HG02798 (cell line): ENCODE measurements around the gene EDN2.

Source experiments
- ATAC-seq: cut with Tn5 transposase; IDR thresholded peaks from one replicate; pipeline ENCODE4 v1.9.1; 2021; ENCODE audit warnings: mild to moderate bottlenecking; ENCODE audit not compliant: unreplicated experiment, poor library complexity

The EDN2 gene

GRCh38 chr1:41468122-41468762, 16.2 kb downstream of the EDN2 start:
- ATAC-seq: no peak

DNA sequence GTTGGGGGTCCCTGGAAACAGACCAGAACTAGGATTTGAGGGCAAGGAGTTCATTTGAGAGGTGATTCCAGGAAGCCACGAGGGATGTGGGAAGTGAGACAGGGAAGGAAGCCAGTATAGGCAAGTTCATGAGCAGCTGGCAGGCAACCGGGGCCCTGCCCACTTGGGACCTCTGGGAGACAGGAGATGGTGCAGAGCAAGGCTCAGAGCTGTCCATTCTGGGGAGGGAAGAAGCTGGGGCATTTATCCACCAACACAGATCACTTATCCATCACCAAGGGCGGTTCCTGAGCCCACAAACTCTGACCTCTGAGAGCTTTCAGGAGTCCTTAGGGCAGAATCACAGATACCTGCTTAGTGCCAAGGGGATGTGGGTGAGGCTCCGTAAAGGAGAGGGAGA, 16.8 kb downstream of the EDN2 start:
- ATAC-seq: no peak

- no peak for ATAC-seq
Observed at GRCh38 chr1:41466146-41466545, 18.3 kb downstream of the EDN2 start.

- ATAC-seq: no peak
Observed at GRCh38 chr1:41465741-41466140, 18.7 kb downstream of the EDN2 start.

- no peak for ATAC-seq
Observed at GRCh38 chr1:41464885-41465284, 19.6 kb downstream of the EDN2 start.

DNA sequence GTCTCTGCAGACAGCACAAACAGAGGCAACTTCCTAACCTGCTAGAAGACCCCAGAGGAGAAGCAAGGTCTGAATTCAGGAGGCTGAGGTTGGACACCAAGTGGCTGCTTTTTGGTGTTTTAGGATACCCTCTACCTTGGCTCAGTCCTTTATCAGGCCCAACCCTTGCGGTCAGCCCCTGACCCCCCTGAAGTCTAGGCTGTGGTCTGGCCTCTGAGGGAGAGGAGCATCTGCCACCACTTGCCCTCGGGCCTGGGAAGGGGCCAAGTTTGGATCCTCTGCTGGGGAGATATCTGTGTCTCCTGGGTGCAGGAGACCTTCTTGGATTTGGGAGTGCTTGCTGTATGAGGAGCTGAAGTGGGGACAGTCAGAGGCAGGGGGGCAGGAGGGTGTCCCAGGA, 21.0 kb downstream of the EDN2 start:
- ATAC-seq: no peak

DNA sequence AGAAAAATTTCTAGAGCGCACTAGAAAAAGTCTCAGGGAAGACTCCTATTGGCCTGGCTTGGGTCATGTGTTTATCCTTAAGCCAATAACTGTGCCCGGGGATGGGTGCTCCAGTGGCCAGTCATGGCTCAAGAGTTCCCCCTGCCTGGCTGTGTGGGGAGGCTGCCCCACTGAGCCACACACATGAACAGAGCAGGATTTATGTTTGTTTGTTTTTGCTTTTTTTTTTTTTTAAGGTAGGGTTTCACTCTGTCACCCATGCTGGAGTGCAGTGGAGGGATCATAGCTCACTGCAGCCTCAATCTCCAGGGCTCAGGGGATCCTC, 21.8 kb downstream of the EDN2 start:
- ATAC-seq: no peak

DNA sequence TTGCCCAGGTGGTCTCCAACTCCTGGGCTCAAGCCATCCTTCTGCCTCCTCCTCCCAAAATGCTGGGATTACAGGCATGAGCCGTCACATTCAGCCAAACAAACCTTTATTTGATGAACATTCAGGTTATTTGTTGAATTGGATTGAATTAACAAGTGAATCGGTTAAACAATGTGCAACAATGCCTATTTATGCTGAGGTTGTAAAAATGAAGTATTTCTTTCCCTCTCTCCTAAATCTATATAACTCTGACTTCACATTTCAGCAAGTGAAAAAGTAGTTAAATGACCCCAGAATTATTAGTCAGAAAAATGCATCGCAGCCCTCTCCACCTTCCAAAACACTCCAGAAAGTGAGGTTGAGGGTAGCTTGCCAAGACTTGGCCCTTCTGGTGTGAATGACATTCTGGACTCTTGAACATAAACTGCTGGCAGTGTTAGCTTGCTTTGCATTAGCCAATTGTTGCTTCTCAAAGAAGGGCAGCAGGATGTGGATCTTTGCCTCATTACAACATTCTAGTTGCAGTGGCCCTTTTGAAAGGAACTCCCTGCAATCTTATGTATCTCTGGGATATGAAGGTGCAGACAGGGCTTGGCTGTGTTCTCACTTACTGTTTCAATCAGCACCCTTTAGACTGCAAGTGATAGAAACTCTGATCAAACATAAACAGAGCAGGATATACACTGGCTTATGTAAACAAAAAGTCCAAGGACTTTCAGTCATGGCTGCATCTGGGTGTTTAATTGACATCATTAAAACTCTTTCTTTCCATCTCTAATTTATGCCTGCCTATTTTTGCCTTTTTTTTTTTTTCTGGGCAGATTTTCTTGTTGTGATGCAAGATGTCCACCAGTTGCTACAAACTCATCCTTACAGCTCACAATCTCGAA, 22.4 kb downstream of the EDN2 start:
- ATAC-seq: no peak

- no peak for ATAC-seq
Observed at GRCh38 chr1:41456847-41457540, 27.5 kb downstream of the EDN2 start.

DNA sequence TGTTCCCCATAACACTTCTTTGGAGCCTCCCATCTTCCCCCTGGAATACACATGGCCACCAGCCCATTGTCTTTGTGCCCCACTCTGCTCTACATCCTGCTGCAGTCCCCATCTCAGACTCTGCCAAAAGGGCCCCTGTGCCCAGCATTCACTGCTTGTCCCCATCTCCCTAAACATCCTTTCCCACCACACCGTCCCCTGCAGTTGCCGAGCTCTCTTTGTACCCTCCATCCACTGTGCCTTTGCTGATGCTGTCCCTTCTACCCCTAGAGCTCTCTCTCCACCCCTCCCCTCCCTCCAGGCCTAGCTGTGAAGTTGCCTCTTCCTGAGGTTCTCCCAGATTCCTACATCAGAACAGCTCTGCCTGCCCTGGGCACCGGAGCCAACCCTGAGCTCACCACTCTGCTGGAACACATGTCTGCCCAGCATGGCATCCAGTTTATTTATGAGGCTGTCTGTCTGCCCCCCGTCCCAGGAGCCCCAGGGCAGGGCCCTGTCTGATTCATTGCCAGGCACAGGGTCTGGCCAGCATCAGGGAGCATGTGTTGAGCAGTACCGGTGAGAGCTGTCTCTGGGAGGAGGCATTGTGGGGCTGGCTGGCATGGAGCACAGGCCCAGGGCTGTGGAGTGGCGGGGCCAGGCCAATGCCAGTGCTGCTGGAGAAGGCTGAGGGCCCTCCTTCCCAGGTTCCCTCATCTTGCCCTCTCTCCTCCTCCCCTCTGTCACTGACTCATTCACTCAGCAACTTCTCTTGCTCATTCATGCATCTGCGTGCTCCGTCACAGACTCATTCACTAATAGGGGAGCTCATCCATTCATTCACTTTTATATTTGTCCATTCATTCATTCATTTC, 28.8 kb downstream of the EDN2 start:
- no peak for ATAC-seq

- no peak for ATAC-seq
Observed at GRCh38 chr1:41454406-41454805, 30.1 kb downstream of the EDN2 start.

DNA sequence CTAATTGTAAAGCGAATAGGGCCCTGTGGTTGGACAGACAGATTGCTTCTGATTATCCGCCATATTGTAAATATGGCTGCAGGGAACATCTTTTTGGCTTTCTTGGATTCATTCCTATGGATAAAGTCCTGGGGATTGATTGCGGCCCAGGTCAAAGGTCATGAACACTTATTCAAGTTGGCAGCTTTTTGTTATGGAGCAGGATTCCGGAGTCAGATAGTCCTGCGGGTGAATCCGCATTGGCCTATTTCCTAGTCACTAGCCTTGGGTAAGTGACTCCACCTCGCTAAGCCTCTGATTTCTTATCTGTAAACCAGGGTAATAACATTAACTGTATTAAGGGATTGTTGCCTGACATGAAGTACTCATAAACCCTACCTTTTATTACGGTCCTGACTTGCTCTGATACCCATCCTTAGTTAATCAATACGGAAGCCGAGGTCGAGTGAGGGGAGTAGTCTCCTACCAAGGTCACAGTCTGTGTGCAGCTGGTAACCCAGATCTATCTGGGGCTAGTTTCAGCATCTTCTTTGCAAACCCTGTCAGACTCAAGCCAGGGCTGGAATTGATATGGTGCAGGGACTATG, 31.7 kb downstream of the EDN2 start:
- ATAC-seq: no peak

DNA sequence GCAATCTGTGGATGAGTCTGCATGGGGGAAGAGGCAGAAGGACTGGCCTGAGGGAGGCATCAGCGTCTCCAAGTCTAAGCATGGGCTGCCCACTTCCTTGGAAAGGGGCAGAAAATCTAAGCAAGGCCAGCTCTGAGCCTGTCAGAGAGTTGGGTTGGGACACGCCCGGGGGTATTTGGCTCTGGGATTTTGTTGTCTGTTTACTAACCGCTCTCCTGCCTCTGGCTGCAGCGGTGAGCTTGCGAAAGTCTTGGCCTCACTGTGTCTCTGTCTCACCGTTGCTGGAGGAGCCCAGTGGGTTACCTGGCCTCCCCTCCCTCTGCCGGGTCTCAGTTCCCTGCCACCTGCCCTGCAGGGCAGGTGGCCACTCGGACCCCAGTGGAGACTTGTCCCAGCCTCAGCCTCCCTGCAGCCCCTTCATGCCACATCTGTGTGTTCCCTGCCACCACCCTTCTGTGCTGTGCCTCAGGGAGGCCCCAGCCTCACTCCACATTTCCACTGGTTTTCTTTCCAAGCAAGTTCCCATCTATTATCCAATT, 33.7 kb downstream of the EDN2 start:
- no peak for ATAC-seq

GRCh38 chr1:41449326-41449921, 35.1 kb downstream of the EDN2 start:
- ATAC-seq: no peak

GRCh38 chr1:41448821-41449220, 35.7 kb downstream of the EDN2 start:
- ATAC-seq: no peak

DNA sequence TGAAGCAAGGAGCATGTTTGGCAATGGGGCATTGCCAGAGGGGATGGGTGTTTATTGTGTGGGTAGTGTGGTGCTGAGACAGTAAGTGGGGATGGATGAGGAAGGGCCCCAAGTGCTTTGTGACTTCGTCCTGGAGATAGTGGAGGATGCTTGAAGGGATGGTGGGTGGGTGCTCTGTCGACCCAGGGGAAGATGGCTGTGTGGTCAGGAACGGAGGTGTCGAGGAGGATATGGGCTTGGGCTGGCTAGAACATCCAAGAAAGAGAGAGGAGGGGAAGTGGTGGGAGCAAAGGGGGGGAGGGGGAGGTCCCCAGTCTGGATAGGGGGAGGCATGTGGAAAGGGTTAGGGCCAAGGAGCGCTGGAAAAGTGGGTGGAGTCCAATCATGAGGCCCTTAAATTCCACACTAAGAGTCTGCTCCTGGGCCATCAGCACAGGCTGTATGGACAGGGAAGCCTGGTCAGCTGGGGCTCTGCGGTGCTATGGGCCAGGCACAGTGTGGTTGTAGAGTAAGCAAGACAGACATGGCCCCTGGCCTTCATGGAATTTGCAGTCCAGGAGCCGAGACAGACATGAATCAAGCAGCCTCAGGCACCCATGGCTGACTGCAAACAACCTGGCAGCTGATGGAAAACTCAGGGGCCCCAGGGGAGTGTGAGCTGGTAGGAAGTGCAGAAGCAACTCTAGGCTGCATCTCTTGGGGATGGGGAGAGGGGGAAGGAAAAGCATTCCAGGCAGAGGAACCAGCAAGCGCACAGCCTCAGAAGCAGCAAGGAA, 36.3 kb downstream of the EDN2 start:
- no peak for ATAC-seq

- no peak for ATAC-seq
Observed at GRCh38 chr1:41446851-41447610, 37.5 kb downstream of the EDN2 start.

GRCh38 chr1:41444785-41445184, 39.7 kb downstream of the EDN2 start:
- ATAC-seq: no peak
